PFSK-1 (cell line): ENCODE results near the gene CUEDC1.

Source experiments
- FOXP2 ChIP-seq: optimal IDR thresholded peaks from 2 replicates; pipeline ENCODE3; 2011; ENCODE audit warnings: borderline replicate concordance, control low read depth, inconsistent platforms; ENCODE audit not compliant: insufficient read depth; ENCODE audit errors: extremely low read length, extremely low read depth
- POLR2AphosphoS5 ChIP-seq: IDR thresholded peaks from 2 replicates; pipeline ENCODE4 v1.6.1; 2012; ENCODE audit warnings: low read depth, mild to moderate bottlenecking, control low read depth, low read length, moderate library complexity
- REST ChIP-seq, 2 experiments: IDR thresholded peaks; 2 replicates each; pipeline versions ENCODE4 v1.6.1 to v1.8.0; 2011 to 2012; ENCODE audit warnings: low read depth in 2 of 2, low read length in 2 of 2, control low read depth in 1 of 2, inconsistent platforms in 1 of 2, mild to moderate bottlenecking in 1 of 2, moderate library complexity in 1 of 2; ENCODE audit not compliant: insufficient read depth in 1 of 2
- SIN3A ChIP-seq: IDR thresholded peaks from 2 replicates; pipeline ENCODE4 v1.6.1; 2012; ENCODE audit warnings: mild to moderate bottlenecking, low read length, moderate library complexity, borderline replicate concordance; ENCODE audit not compliant: insufficient read depth
- TAF1 ChIP-seq: IDR thresholded peaks from 2 replicates; pipeline ENCODE4 v1.6.1; 2012; ENCODE audit warnings: low read length, control low read depth, borderline replicate concordance; ENCODE audit not compliant: insufficient read depth

The CUEDC1 gene

DNA sequence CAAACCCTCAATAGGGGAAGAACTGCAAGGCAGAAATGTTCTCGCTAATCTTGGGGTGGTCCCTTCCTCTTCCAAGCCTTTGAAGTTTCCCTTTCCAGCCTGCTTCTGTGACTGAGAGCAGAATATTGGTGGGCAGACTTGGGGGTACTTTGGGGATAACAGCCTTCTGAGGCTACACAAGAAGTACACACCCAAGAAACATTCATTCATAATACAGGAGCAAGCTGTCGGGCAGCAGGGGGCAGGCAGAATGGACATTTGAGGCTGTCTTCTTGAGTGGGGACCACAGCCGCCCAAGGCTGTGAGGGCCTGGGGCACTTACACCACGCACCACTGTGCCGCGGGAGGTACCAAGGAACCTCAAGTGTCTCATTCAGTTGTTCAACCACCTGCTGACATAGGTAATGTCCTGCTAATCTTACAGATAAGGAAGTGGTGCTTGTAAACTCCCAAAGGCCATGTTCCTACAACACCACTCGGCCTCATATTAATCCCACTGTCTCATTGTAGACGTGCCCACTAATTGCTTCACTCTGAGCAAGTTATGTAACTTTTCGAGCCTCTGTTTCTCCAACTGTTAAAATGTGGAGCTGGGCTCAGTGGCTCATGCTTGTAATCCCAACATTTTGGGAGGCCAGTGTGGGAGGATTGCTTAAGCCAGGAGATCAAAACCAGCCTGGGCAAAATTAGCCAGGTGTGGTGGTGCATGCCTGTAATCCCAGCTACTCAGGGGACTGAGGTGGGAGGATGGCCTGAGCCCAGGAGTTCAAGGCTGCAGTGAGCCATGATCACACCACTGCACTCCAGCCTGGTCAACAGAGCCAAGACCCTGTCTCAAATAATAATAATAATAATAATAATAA lies 102.9 kb downstream of the CUEDC1 start:
- no peak for TF ChIP-seq FOXP2
- TF ChIP-seq POLR2AphosphoS5: no peak
- TF ChIP-seq REST (IDR thresholded peaks at IDR 0.05; ENCODE audit: insufficient read depth in 1 of 2, low read depth in 2 of 2, low read length in 2 of 2): no peak
- no peak for TF ChIP-seq TAF1
- TF ChIP-seq SIN3A: no peak

DNA sequence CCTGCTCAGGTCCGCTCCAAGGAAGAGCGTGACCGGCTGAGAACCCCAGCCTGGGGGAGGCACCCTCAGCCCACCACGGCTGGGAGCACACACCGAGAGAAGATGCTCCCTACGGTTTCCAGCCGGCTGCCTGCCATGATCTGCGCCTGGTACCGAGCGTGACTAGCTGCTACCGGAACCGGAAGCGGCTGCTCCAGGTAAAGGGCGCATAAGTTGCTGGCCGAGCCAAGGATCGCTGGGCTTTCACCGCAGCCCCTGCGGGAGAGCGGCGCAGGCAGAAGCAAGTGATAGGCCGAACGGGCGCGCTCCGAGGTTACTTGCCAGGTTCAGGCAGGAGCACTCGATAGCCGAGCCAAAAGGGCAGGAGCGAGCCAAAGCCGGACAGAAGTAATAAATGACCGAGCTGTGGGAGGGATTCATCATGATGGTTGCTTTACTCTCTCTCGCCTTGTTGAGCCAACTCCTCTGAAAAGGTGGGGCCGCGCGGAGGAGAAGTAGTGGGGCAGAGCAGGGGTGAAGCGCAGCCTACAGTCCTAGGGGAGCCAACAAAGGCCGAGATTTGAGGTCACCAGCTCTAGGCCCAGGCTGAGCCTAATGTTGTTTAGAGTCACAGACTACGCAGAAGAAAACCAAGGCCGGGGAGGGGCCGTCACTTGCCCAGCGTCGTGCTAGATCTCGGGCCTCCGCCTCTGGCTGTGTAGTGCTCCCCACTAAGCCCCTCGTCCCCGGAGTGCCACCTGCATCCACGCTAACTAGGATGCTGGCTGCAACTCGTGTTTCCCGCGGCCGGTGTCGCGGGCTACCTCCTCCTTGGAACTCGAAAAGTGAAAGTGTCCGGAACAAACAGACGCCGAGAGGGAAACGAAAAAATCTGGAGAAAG lies 105.1 kb downstream of the CUEDC1 start, which contains the start of gene MRPS23:
Gene MRPS23, minus strand, starts transcription at position 171 of the 881 bp plus-strand sequence. Its CDS starts 34 bp downstream, at position 137.
- TF ChIP-seq TAF1 (peak; percentile 94), SIN3A (peak; percentile 92; the same call in 1 of the 2 replicates), POLR2AphosphoS5 (peak; percentile 95), FOXP2 (peak; percentile 98), REST (IDR thresholded peaks at IDR 0.05; ENCODE audit: insufficient read depth in 1 of 2, low read depth in 2 of 2, low read length in 2 of 2) (peak; percentile 62 to 72; a peak in 3 of 4 replicates)

GRCh38 chr17:57849163-57849873 lies 105.9 kb downstream of the CUEDC1 start:
- TF ChIP-seq POLR2AphosphoS5: no peak
- no peak for TF ChIP-seq SIN3A
- TF ChIP-seq TAF1: no peak
- no peak for TF ChIP-seq REST (IDR thresholded peaks at IDR 0.05; ENCODE audit: insufficient read depth in 1 of 2, low read depth in 2 of 2, low read length in 2 of 2)
- TF ChIP-seq FOXP2: no peak

- TF ChIP-seq FOXP2: no peak
- TF ChIP-seq SIN3A: no peak
- no peak for TF ChIP-seq POLR2AphosphoS5
- TF ChIP-seq TAF1: no peak
- TF ChIP-seq REST (IDR thresholded peaks at IDR 0.05; ENCODE audit: insufficient read depth in 1 of 2, low read depth in 2 of 2, low read length in 2 of 2): no peak
Measured at GRCh38 chr17:57842280-57842679, 112.9 kb downstream of the CUEDC1 start.
